ENCODE results near the gene ZNF100. TPM values are rescaled to one million over a fixed set of nuclear protein-coding genes. Genes with fewer than 3 reads are reported as not detected.

Gene ZNF100
- polyA plus RNA-seq, 1 donor from 2014 or later: 7.9 TPM

- Histone ChIP-seq H3K27me3 (ENCODE audit: insufficient read depth, low read depth, low read length) (no peaks in the 10 kb centered on the region), H3K9ac (ENCODE audit: low read length) (no peak overlapping the region), H3K4me3 (ENCODE audit: low read length) (no peak overlapping the region), H3K79me2 (replicated peaks; ENCODE audit: insufficient read depth, low read length) (peaks cover 9% of the 10 kb centered on the region), H3F3A (ENCODE audit: insufficient read depth, low read length, poor library complexity, severe bottlenecking) (no peaks in the 10 kb centered on the region), H3K4me2 (ENCODE audit: low read length) (no peak overlapping the region), H3K9me2 (ENCODE audit: insufficient read depth, low read length) (no peaks in the 10 kb centered on the region), H3K36me3 (ENCODE audit: insufficient read depth, low read length) (peaks cover 6% of the 10 kb centered on the region), H4K20me1 (ENCODE audit: insufficient read depth) (no peaks in the 10 kb centered on the region), H3K9me3 (ENCODE audit: low read length) (no peaks in the 10 kb centered on the region), H3K27ac (ENCODE audit: low read length) (no peak overlapping the region), H2AFZ (ENCODE audit: low read depth, low read length) (no peak overlapping the region)
- TF ChIP-seq EP300 (conservative IDR thresholded peaks at IDR 0.05; ENCODE audit: poor library complexity, severe bottlenecking) (no peak), TAF1 (IDR thresholded peaks at IDR 0.05; ENCODE audit: low read depth) (no peak), MXI1 (conservative IDR thresholded peaks at IDR 0.05; ENCODE audit: poor library complexity, severe bottlenecking) (no peak), EZH2 (IDR thresholded peaks at IDR 0.05; ENCODE audit: borderline replicate concordance, insufficient read depth, low read length, poor library complexity, severe bottlenecking) (no peak), CTCF (IDR thresholded peaks at IDR 0.05; ENCODE audit: poor library complexity, severe bottlenecking) (no peak), SMC3 (conservative IDR thresholded peaks at IDR 0.05; ENCODE audit: poor library complexity) (no peak), POLR2AphosphoS5 (IDR thresholded peaks at IDR 0.05) (no peak), RAD21 (conservative IDR thresholded peaks at IDR 0.05) (no peak)
- TF ChIP-seq, protein P1, sequence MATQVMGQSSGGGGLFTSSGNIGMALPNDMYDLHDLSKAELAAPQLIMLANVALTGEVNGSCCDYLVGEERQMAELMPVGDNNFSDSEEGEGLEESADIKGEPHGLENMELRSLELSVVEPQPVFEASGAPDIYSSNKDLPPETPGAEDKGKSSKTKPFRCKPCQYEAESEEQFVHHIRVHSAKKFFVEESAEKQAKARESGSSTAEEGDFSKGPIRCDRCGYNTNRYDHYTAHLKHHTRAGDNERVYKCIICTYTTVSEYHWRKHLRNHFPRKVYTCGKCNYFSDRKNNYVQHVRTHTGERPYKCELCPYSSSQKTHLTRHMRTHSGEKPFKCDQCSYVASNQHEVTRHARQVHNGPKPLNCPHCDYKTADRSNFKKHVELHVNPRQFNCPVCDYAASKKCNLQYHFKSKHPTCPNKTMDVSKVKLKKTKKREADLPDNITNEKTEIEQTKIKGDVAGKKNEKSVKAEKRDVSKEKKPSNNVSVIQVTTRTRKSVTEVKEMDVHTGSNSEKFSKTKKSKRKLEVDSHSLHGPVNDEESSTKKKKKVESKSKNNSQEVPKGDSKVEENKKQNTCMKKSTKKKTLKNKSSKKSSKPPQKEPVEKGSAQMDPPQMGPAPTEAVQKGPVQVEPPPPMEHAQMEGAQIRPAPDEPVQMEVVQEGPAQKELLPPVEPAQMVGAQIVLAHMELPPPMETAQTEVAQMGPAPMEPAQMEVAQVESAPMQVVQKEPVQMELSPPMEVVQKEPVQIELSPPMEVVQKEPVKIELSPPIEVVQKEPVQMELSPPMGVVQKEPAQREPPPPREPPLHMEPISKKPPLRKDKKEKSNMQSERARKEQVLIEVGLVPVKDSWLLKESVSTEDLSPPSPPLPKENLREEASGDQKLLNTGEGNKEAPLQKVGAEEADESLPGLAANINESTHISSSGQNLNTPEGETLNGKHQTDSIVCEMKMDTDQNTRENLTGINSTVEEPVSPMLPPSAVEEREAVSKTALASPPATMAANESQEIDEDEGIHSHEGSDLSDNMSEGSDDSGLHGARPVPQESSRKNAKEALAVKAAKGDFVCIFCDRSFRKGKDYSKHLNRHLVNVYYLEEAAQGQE (IDR thresholded peaks at IDR 0.05; ENCODE audit: borderline replicate concordance): no peak
These were observed 18.3 kb downstream of the ZNF100 start for GRCh38 chr19:21749090-21749489.

GRCh38 chr19:21748088-21748487, 19.3 kb downstream of the ZNF100 start:
- TF ChIP-seq EP300 (conservative IDR thresholded peaks at IDR 0.05; ENCODE audit: poor library complexity, severe bottlenecking) (no peak), TAF1 (IDR thresholded peaks at IDR 0.05; ENCODE audit: low read depth) (no peak), EZH2 (IDR thresholded peaks at IDR 0.05; ENCODE audit: borderline replicate concordance, insufficient read depth, low read length, poor library complexity, severe bottlenecking) (no peak), POLR2AphosphoS5 (IDR thresholded peaks at IDR 0.05) (no peak), MXI1 (conservative IDR thresholded peaks at IDR 0.05; ENCODE audit: poor library complexity, severe bottlenecking) (no peak), SMC3 (conservative IDR thresholded peaks at IDR 0.05; ENCODE audit: poor library complexity) (no peak), RAD21 (conservative IDR thresholded peaks at IDR 0.05) (no peak), CTCF (IDR thresholded peaks at IDR 0.05; ENCODE audit: poor library complexity, severe bottlenecking) (no peak)
- TF ChIP-seq, protein P1 (IDR thresholded peaks at IDR 0.05; ENCODE audit: borderline replicate concordance): no peak
- Histone ChIP-seq H3K79me2 (replicated peaks; ENCODE audit: insufficient read depth, low read length) (peaks cover 9% of the 10 kb centered on the region), H3K9ac (ENCODE audit: low read length) (no peak overlapping the region), H3K4me3 (ENCODE audit: low read length) (no peak overlapping the region), H3K9me3 (ENCODE audit: low read length) (no peaks in the 10 kb centered on the region), H2AFZ (ENCODE audit: low read depth, low read length) (no peak overlapping the region), H3K4me2 (ENCODE audit: low read length) (no peak overlapping the region), H3K27ac (ENCODE audit: low read length) (no peak overlapping the region), H3K9me2 (ENCODE audit: insufficient read depth, low read length) (no peaks in the 10 kb centered on the region), H4K20me1 (ENCODE audit: insufficient read depth) (no peaks in the 10 kb centered on the region), H3F3A (ENCODE audit: insufficient read depth, low read length, poor library complexity, severe bottlenecking) (no peaks in the 10 kb centered on the region), H3K27me3 (ENCODE audit: insufficient read depth, low read depth, low read length) (no peaks in the 10 kb centered on the region), H3K36me3 (ENCODE audit: insufficient read depth, low read length) (peaks cover 6% of the 10 kb centered on the region)

Data from neural cell (in vitro differentiated cells).